HepG2 (cell line): Measurements from ENCODE around the gene PACC1. TPM values are rescaled to one million over a fixed set of nuclear protein-coding genes. Genes with fewer than 3 reads are reported as not detected.

Experiments used
- AGO1 ChIP-seq: fragments of 200-400 bp; formaldehyde crosslinking; IDR thresholded peaks from 2 replicates; pipeline ENCODE4 v1.6.1; 2017; ENCODE audit warnings: mild to moderate bottlenecking, low read depth, low read length, moderate library complexity; ENCODE audit not compliant: poor library complexity, severe bottlenecking
- BCL3 ChIP-seq: sonication (generic); formaldehyde crosslinking; IDR thresholded peaks from 2 replicates; pipeline ENCODE4 v1.5.1; 2020; ENCODE audit warnings: mild to moderate bottlenecking, missing genetic modification reagents, moderate library complexity
- CBFB ChIP-seq: sonication (generic); formaldehyde crosslinking; IDR thresholded peaks from 2 replicates; pipeline ENCODE4 v1.4.0; 2020; ENCODE audit warnings: missing genetic modification reagents
- CREBL2 ChIP-seq: sonication (generic); formaldehyde crosslinking; IDR thresholded peaks from 2 replicates; pipeline ENCODE4 v1.8.1; 2023; ENCODE audit warnings: missing genetic modification reagents, mild to moderate bottlenecking, borderline replicate concordance
- HOMEZ ChIP-seq: IDR thresholded peaks from 2 replicates; pipeline ENCODE4 v1.6.1; 2016; ENCODE audit warnings: low read depth
- JUNB ChIP-seq: sonication (generic); formaldehyde crosslinking; IDR thresholded peaks from 2 replicates; pipeline ENCODE4 v1.8.0; 2022; ENCODE audit warnings: missing genetic modification reagents, mild to moderate bottlenecking, borderline replicate concordance
- MEIS1 ChIP-seq: sonication (generic); formaldehyde crosslinking; IDR thresholded peaks from 2 replicates; pipeline ENCODE4 v1.9.0; 2021; ENCODE audit warnings: mild to moderate bottlenecking, missing genetic modification reagents, moderate library complexity, borderline replicate concordance
- NFKBIZ ChIP-seq: IDR thresholded peaks from 2 replicates; pipeline ENCODE4 v1.6.1; 2018; ENCODE audit warnings: missing genetic modification reagents, missing compliant biosample characterization
- NR2F1 ChIP-seq, 2 experiments: fragments of 450-650 bp in 1 of 2; formaldehyde crosslinking in 1 of 2; IDR thresholded peaks; 2 replicates each; pipeline versions ENCODE4 v1.5.0 to v1.6.1; 2016 to 2020; ENCODE audit warnings: mild to moderate bottlenecking in 1 of 2, missing compliant biosample characterization in 1 of 2, missing genetic modification reagents in 1 of 2, moderate library complexity in 1 of 2
- REPIN1 ChIP-seq: sonication (generic); formaldehyde crosslinking; IDR thresholded peaks from 2 replicates; pipeline ENCODE4 v1.8.0; 2022; ENCODE audit warnings: missing genetic modification reagents, low read depth, mild to moderate bottlenecking, borderline replicate concordance
- RXRA ChIP-seq: sonication (generic); formaldehyde crosslinking; IDR thresholded peaks from 2 replicates; pipeline ENCODE4 v1.5.1; 2020; ENCODE audit warnings: missing genetic modification reagents
- TBX2 ChIP-seq: sonication (generic); formaldehyde crosslinking; IDR thresholded peaks from 2 replicates; pipeline ENCODE4 v1.5.0; 2020; ENCODE audit warnings: missing genetic modification reagents, mild to moderate bottlenecking, borderline replicate concordance
- TEAD2 ChIP-seq: sonication (generic); formaldehyde crosslinking; IDR thresholded peaks from 2 replicates; pipeline ENCODE4 v1.9.0; 2021; ENCODE audit warnings: missing genetic modification reagents
- ZBTB33 ChIP-seq: sonication (generic); formaldehyde crosslinking; IDR thresholded peaks from 2 replicates; pipeline ENCODE4 v1.4.0; 2020; ENCODE audit warnings: missing genetic modification reagents
- ZFP90 ChIP-seq: sonication (generic); formaldehyde crosslinking; IDR thresholded peaks from 2 replicates; pipeline ENCODE4 v1.8.0; 2022; ENCODE audit warnings: missing genetic modification reagents, mild to moderate bottlenecking, inconsistent platforms, borderline replicate concordance
- ZGPAT ChIP-seq: IDR thresholded peaks from 2 replicates; pipeline ENCODE4 v1.6.1; 2016; ENCODE audit warnings: mild to moderate bottlenecking
- ZNF3 ChIP-seq: IDR thresholded peaks from 2 replicates; pipeline ENCODE4 v1.7.0; 2017; ENCODE audit warnings: inconsistent platforms
- ZNF44 ChIP-seq: sonication (generic); formaldehyde crosslinking; IDR thresholded peaks from 2 replicates; pipeline ENCODE4 v1.5.1; 2020; ENCODE audit warnings: mild to moderate bottlenecking, missing genetic modification reagents
- ZNF670 ChIP-seq: sonication (generic); formaldehyde crosslinking; IDR thresholded peaks from 2 replicates; pipeline ENCODE4 v1.8.0; 2022; ENCODE audit warnings: mild to moderate bottlenecking, missing genetic modification reagents, borderline replicate concordance
- polyA plus RNA-seq, 8 experiments: library from polyadenylated mRNA; depleted of rRNA in 3 of 8; stranded (reverse) in 7 of 8; unstranded in 1 of 8; fragments of >200 nt; fragmentation: Illumina TruSeq in 4 of 8; extraction: Trizol in 4 of 8; gene quantifications; 2 replicates each; pipeline versions ENCODE4 v1.2.1 to v1.2.3, GENCODE V29; 2011 to 2016; ENCODE audit warnings: low read depth in 4 of 8, missing spikeins in 1 of 8, mixed read lengths in 1 of 8; ENCODE audit not compliant: insufficient read depth in 1 of 8
- total RNA-seq, 5 experiments: library from RNA; depleted of rRNA; stranded (reverse); fragments of >200 nt; fragmentation: Illumina TruSeq; extraction: Trizol; gene quantifications; 2 replicates each; pipeline ENCODE4 v1.2.3, GENCODE V29; 2016; ENCODE audit warnings: low read depth in 1 of 5

Gene PACC1
- total and polyA plus RNA-seq, 2 of the 13 experiments (the other 11 are each of a cell fraction or from before 2014, with no cell fraction given) = 9.4 to 10.7 TPM

GRCh38 chr1:212414328-212415106, at the start of gene PACC1 (continued):
- TF ChIP-seq REPIN1 (CRISPR knock-in tag) (peak; percentile 63; the same call in 1 of the 2 replicates), ZNF670 (CRISPR knock-in tag) (no peak), BCL3 (CRISPR knock-in tag) (peak; percentile 49; the same call in 1 of the 2 replicates), NFKBIZ (CRISPR knock-in tag) (no peak), JUNB (CRISPR knock-in tag) (no peak), ZNF44 (no peak), RXRA (CRISPR knock-in tag) (peak; percentile 27; the same call in 1 of the 2 replicates), AGO1 (no peak), NR2F1 (CRISPR knock-in tag; IDR thresholded peaks at IDR 0.05) (0 out of 4 replicates have a peak, but pooled peaks of 1 of the 2 experiments have one; percentile 16), ZGPAT (CRISPR knock-in tag) (peak; percentile 57), MEIS1 (no peak), ZNF3 (CRISPR knock-in tag) (no peak), ZFP90 (CRISPR knock-in tag) (no peak; the same call in 1 of the 2 replicates), CBFB (CRISPR knock-in tag) (peak; percentile 37; the same call in 1 of the 2 replicates), HOMEZ (no peak), ZBTB33 (CRISPR knock-in tag) (peak; percentile 26; the same call in 1 of the 2 replicates), TBX2 (CRISPR knock-in tag) (peak; percentile 71), TEAD2 (no peak), CREBL2 (CRISPR knock-in tag) (peak; percentile 15; the same call in 1 of the 2 replicates)
